ENCODE data around the gene USP37. TPM values are rescaled to one million over a fixed set of nuclear protein-coding genes. Genes with fewer than 3 reads are reported as not detected.

USP37 gene
- total RNA-seq, 1 experiment from 2014 or later: 11.6 TPM

GRCh38 chr2:218430721-218431120 is 137.4 kb downstream of the USP37 start:
- H3K4me1 ChIP-seq (ENCODE audit: insufficient read depth, low read length): no peaks in the 10 kb centered on the region
- POLR2A ChIA-PET (ENCODE audit: unreplicated experiment): no interaction called here
- no peak for DNase-seq
- intact Hi-C loops (cut with micrococcal nuclease): no loop called here
- no peak for ATAC-seq
- no peak overlapping the region for H3K9ac ChIP-seq (ENCODE audit: low read length)
- no peaks in the 10 kb centered on the region for H3K9me2 ChIP-seq (replicated peaks; ENCODE audit: low read length)
- no peak overlapping the region for H3K27ac ChIP-seq (ENCODE audit: low read length)
- CTCF ChIA-PET: no interaction called here
- H3K79me2 ChIP-seq (ENCODE audit: low read length): no peaks in the 10 kb centered on the region
- TF ChIP-seq CTCF (conservative IDR thresholded peaks at IDR 0.05; ENCODE audit: low read depth, low read length) (no peak), EZH2phosphoT487 (IDR thresholded peaks at IDR 0.05; ENCODE audit: borderline replicate concordance, low read length) (no peak), EZH2 (IDR thresholded peaks at IDR 0.05; ENCODE audit: low read length, unreplicated experiment) (no peak)
- no peak overlapping the region for H2AFZ ChIP-seq (ENCODE audit: low read length)
- no peak overlapping the region for H3K4me3 ChIP-seq (ENCODE audit: low read length)
- no peaks in the 10 kb centered on the region for H4K20me1 ChIP-seq (ENCODE audit: low read length)
- no TSS peak for BruUV-seq (replicated peaks)
- H3K4me2 ChIP-seq (ENCODE audit: low read length): no peak overlapping the region
- H3F3A ChIP-seq (ENCODE audit: low read length, unreplicated experiment): no peaks in the 10 kb centered on the region
- no peaks in the 10 kb centered on the region for H3K36me3 ChIP-seq (ENCODE audit: low read depth, low read length)
- no peaks in the 10 kb centered on the region for H3K9me3 ChIP-seq (ENCODE audit: low read length)
- no peaks in the 10 kb centered on the region for H3K27me3 ChIP-seq (ENCODE audit: low read length)

- Histone ChIP-seq H3K79me2 (ENCODE audit: low read length) (no peaks in the 10 kb centered on the region), H4K20me1 (ENCODE audit: low read length) (no peaks in the 10 kb centered on the region), H3K9ac (ENCODE audit: low read length) (no peak overlapping the region), H3K27me3 (ENCODE audit: low read length) (no peaks in the 10 kb centered on the region), H2AFZ (ENCODE audit: low read length) (no peak overlapping the region), H3K4me1 (ENCODE audit: insufficient read depth, low read length) (no peaks in the 10 kb centered on the region), H3K36me3 (ENCODE audit: low read depth, low read length) (no peaks in the 10 kb centered on the region), H3K9me2 (replicated peaks; ENCODE audit: low read length) (no peaks in the 10 kb centered on the region), H3K9me3 (ENCODE audit: low read length) (no peaks in the 10 kb centered on the region), H3K4me3 (ENCODE audit: low read length) (no peak overlapping the region), H3F3A (ENCODE audit: low read length, unreplicated experiment) (no peaks in the 10 kb centered on the region), H3K27ac (ENCODE audit: low read length) (no peak overlapping the region), H3K4me2 (ENCODE audit: low read length) (no peak overlapping the region)
- ATAC-seq: no peak
- POLR2A ChIA-PET (ENCODE audit: unreplicated experiment): no interaction called here
- CTCF ChIA-PET: no interaction called here
- intact Hi-C loops (cut with micrococcal nuclease): no loop called here
- TF ChIP-seq EZH2 (IDR thresholded peaks at IDR 0.05; ENCODE audit: low read length, unreplicated experiment) (no peak), CTCF (conservative IDR thresholded peaks at IDR 0.05; ENCODE audit: low read depth, low read length) (no peak), EZH2phosphoT487 (IDR thresholded peaks at IDR 0.05; ENCODE audit: borderline replicate concordance, low read length) (no peak)
- no TSS peak for BruUV-seq (replicated peaks)
- no peak for DNase-seq
Measured at GRCh38 chr2:218429911-218430692, 138.0 kb downstream of the USP37 start.

GRCh38 chr2:218428846-218429558 is 139.1 kb downstream of the USP37 start:
- no peak for DNase-seq
- Histone ChIP-seq H3K9ac (ENCODE audit: low read length) (no peak overlapping the region), H3K9me2 (replicated peaks; ENCODE audit: low read length) (no peaks in the 10 kb centered on the region), H3K27ac (ENCODE audit: low read length) (no peak overlapping the region), H4K20me1 (ENCODE audit: low read length) (no peaks in the 10 kb centered on the region), H3K4me3 (ENCODE audit: low read length) (no peak overlapping the region), H2AFZ (ENCODE audit: low read length) (no peak overlapping the region), H3K79me2 (ENCODE audit: low read length) (no peaks in the 10 kb centered on the region), H3K4me2 (ENCODE audit: low read length) (no peak overlapping the region), H3K4me1 (ENCODE audit: insufficient read depth, low read length) (no peaks in the 10 kb centered on the region), H3K27me3 (ENCODE audit: low read length) (no peaks in the 10 kb centered on the region), H3K9me3 (ENCODE audit: low read length) (no peaks in the 10 kb centered on the region), H3K36me3 (ENCODE audit: low read depth, low read length) (no peaks in the 10 kb centered on the region), H3F3A (ENCODE audit: low read length, unreplicated experiment) (no peaks in the 10 kb centered on the region)
- no peak for ATAC-seq
- intact Hi-C loops (cut with micrococcal nuclease): no loop called here
- CTCF ChIA-PET: no interaction called here
- no TSS peak for BruUV-seq (replicated peaks)
- POLR2A ChIA-PET (ENCODE audit: unreplicated experiment): no interaction called here
- no peak for TF ChIP-seq EZH2phosphoT487 (IDR thresholded peaks at IDR 0.05; ENCODE audit: borderline replicate concordance, low read length)
- no peak for TF ChIP-seq EZH2 (IDR thresholded peaks at IDR 0.05; ENCODE audit: low read length, unreplicated experiment)
- no peak for TF ChIP-seq CTCF (conservative IDR thresholded peaks at IDR 0.05; ENCODE audit: low read depth, low read length)
